VCaP (cell line): ENCODE results near the gene LHFPL6.

ENCODE experiments used
- H3K27ac ChIP-seq: fragments of 450-650 bp; 2 replicates; pipeline ENCODE4 v1.5.1; 2017
- CTCF ChIP-seq: fragments of 450-650 bp; conservative IDR thresholded peaks from 2 replicates; pipeline ENCODE4 v1.5.1; 2017; ENCODE audit warnings: mild to moderate bottlenecking, moderate library complexity

Gene LHFPL6

GRCh38 chr13:39379118-39379517 is 223.9 kb downstream of the LHFPL6 start:
- no peak overlapping the region for H3K27ac ChIP-seq
- TF ChIP-seq CTCF, result no peak

GRCh38 chr13:39378306-39378705 is 224.7 kb downstream of the LHFPL6 start:
- no peak overlapping the region for H3K27ac ChIP-seq

GRCh38 chr13:39377699-39378098 is 225.3 kb downstream of the LHFPL6 start:
- TF ChIP-seq CTCF, result no peak
- no peak overlapping the region for H3K27ac ChIP-seq

More at GRCh38 chr13:39378306-39378705, 224.7 kb downstream of the LHFPL6 start:
- TF ChIP-seq CTCF, result no peak

DNA sequence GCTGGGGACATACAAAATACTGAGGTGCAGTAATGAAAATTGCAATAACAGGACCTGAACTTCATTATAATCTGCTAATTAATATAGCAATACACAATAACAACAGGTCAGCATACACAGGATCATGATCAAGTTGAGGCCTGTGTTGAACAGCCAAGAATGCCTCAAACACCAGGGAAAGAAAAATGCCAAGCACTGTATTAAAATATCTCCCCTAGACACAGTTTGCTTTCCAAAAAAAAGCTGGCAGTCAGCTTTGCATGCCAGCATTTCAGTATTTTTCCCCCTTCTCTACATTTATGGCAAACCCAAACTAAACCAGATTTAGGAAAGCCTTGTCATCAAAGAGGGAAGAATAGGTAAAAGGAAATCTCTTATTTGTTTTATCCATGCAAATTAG is 226.9 kb downstream of the LHFPL6 start:
- H3K27ac ChIP-seq, result no peak overlapping the region
- TF ChIP-seq CTCF, result no peak

DNA sequence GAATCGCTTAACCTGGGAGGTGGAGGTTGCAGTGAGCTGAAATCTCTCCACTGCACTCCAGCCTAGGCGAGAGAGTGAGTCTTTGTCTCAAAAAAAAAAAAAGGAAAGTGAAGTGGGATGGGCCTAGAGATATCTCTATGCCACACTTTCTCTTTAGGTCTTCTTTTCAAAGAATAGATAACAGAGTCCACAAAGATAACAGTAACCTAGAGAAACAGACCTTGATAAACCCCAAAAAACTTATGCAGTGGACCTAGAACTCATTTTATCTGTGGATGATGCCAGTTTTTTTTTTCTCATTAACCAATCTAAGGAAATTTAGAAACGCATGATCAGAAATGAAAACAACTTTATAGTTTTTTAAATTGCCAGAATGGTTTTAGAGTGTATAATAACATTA is 227.4 kb downstream of the LHFPL6 start:
- no peak for TF ChIP-seq CTCF
- H3K27ac ChIP-seq, result no peak overlapping the region

GRCh38 chr13:39374741-39375189 is 228.2 kb downstream of the LHFPL6 start:
- no peak overlapping the region for H3K27ac ChIP-seq
- no peak for TF ChIP-seq CTCF

GRCh38 chr13:39373145-39373544 is 229.8 kb downstream of the LHFPL6 start:
- no peak for TF ChIP-seq CTCF
- peak overlapping the region; percentile 41 for H3K27ac ChIP-seq
